K562 (cell line): ENCODE results near the gene GABRD. TPM values are rescaled to one million over a fixed set of nuclear protein-coding genes. Genes with fewer than 3 reads are reported as not detected.

ENCODE experiments used
- CHD1 ChIP-seq: fragments of 200-600 bp; sonication (generic); IDR thresholded peaks from one replicate; pipeline ENCODE4 v1.6.1; 2012; ENCODE audit warnings: mild to moderate bottlenecking, moderate library complexity, low read length, inconsistent platforms
- POLR2AphosphoS5 ChIP-seq: IDR thresholded peaks from 2 replicates; pipeline ENCODE4 v1.6.1; 2011; ENCODE audit warnings: mild to moderate bottlenecking, low read depth, low read length, moderate library complexity; ENCODE audit not compliant: control insufficient read depth, insufficient read depth
- SMC3 ChIP-seq: conservative IDR thresholded peaks from 2 replicates; pipeline ENCODE4 v1.6.1; 2011; ENCODE audit warnings: low read depth, low read length, improper control_type of control experiment; ENCODE audit not compliant: insufficient read depth
- ZNF436 ChIP-seq: fragments of 250-450, 450-650 bp; sonication (Bioruptor Pico); formaldehyde crosslinking; IDR thresholded peaks from 2 replicates; pipeline ENCODE4 v1.7.0; 2020; ENCODE audit warnings: mild to moderate bottlenecking
- ZNF76 ChIP-seq: fragments of 250-450 bp; sonication (Bioruptor Pico); IDR thresholded peaks from 2 replicates; pipeline ENCODE4 v1.4.0; 2020; ENCODE audit warnings: mild to moderate bottlenecking, moderate library complexity, borderline replicate concordance
- polyA plus RNA-seq, 8 experiments: library from polyadenylated mRNA; depleted of rRNA in 4 of 8; stranded (reverse) in 5 of 8; unstranded in 3 of 8; fragments of >200 nt; fragmentation: Nextera tagmentation in 2 of 8; fragmentation: Illumina TruSeq in 1 of 8; extraction: Ambion mirVana in 2 of 8; extraction: Trizol in 1 of 8; gene quantifications; 2 replicates each; pipeline versions ENCODE4 v1.2.1 to v1.2.3, GENCODE V29; 2011 to 2014; ENCODE audit warnings: inconsistent platforms in 1 of 8, missing spikeins in 1 of 8
- total RNA-seq, 7 experiments: library from RNA; depleted of rRNA in 6 of 7; stranded (reverse); fragments of >200 nt in 6 of 7; fragmentation: Illumina TruSeq in 2 of 7; extraction: Trizol in 2 of 7; gene quantifications; 2 replicates each; pipeline versions ENCODE4 v1.2.1 to v1.2.3, GENCODE V29; 2011 to 2021; ENCODE audit warnings: low replicate concordance in 1 of 7
- TF ChIP-seq, protein P1 (sequence below), 2 experiments: fragments of 450-650 bp; formaldehyde crosslinking in 1 of 2; IDR thresholded peaks; 2 replicates each; pipeline versions ENCODE4 v1.4.0 to v1.6.1; 2014 to 2020; ENCODE audit warnings: mild to moderate bottlenecking in 2 of 2, borderline replicate concordance in 1 of 2, low read depth in 1 of 2
- TF ChIP-seq, protein P2 (sequence below): fragments of 250-450 bp; sonication (Bioruptor Pico); IDR thresholded peaks from 2 replicates; pipeline ENCODE4 v1.4.0; 2020
- TF ChIP-seq, protein P3 (sequence below): fragments of 450-650 bp; formaldehyde crosslinking; IDR thresholded peaks from 2 replicates; pipeline ENCODE4 v1.4.0; 2020; ENCODE audit warnings: mild to moderate bottlenecking, moderate library complexity
- TF ChIP-seq, protein P4 (sequence below): sonication (generic); formaldehyde crosslinking; IDR thresholded peaks from 2 replicates; pipeline ENCODE4 v1.8.1; 2023; ENCODE audit warnings: mild to moderate bottlenecking, missing genetic modification reagents
- TF ChIP-seq, protein P5 (sequence below): fragments of 200-800 bp; sonication (Bioruptor generic); IDR thresholded peaks from 2 replicates; pipeline ENCODE4 v1.6.1; 2017; ENCODE audit warnings: missing genetic modification characterization, missing compliant biosample characterization

The GABRD gene
- total and polyA plus RNA-seq, 9 of the 15 experiments (the other 6 are each of a cell fraction or from before 2014, with no cell fraction given), result 0.07 TPM; not detected in 8

DNA sequence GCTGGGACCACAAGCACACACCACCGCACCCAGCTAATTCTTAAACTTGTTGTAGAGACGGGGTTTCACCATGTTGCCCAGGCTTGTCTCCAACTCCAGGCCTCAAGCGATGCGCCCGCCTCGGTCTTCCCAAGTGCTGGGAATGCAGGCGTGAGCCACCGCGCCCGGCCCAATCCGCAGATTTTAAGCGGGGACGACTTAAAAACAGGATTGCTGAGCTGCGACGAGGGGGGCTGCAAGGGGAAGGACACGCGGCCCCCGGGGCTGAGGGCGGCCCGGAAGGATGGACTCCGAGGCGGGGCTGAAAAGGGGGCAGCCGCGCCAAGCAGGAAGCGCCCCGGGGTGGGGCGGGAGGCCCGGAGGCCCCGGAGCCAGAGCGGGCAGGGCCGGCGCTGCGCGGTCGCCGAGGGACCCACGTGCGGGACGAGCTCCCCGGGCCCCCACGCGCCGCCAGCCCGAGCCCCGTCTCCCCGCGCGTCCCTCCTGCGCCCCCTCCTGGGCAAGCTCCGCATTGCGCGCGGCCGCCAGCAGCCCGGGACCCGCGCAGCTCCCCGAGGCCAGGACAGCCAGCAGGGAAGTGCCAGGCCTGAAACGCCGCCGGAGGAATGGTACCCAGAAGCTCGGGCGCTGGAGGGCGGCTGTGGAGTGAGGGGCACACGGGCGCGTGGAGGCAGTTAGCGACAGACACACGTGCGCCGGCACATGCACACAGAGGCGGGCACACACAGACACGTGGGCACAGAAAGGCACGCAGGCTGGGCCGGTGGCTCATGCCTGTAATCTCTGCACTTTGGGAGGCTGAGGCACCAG lies 25.6 kb downstream of the GABRD start (continued):
- TF ChIP-seq, protein P1, sequence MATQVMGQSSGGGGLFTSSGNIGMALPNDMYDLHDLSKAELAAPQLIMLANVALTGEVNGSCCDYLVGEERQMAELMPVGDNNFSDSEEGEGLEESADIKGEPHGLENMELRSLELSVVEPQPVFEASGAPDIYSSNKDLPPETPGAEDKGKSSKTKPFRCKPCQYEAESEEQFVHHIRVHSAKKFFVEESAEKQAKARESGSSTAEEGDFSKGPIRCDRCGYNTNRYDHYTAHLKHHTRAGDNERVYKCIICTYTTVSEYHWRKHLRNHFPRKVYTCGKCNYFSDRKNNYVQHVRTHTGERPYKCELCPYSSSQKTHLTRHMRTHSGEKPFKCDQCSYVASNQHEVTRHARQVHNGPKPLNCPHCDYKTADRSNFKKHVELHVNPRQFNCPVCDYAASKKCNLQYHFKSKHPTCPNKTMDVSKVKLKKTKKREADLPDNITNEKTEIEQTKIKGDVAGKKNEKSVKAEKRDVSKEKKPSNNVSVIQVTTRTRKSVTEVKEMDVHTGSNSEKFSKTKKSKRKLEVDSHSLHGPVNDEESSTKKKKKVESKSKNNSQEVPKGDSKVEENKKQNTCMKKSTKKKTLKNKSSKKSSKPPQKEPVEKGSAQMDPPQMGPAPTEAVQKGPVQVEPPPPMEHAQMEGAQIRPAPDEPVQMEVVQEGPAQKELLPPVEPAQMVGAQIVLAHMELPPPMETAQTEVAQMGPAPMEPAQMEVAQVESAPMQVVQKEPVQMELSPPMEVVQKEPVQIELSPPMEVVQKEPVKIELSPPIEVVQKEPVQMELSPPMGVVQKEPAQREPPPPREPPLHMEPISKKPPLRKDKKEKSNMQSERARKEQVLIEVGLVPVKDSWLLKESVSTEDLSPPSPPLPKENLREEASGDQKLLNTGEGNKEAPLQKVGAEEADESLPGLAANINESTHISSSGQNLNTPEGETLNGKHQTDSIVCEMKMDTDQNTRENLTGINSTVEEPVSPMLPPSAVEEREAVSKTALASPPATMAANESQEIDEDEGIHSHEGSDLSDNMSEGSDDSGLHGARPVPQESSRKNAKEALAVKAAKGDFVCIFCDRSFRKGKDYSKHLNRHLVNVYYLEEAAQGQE (IDR thresholded peaks at IDR 0.05; ENCODE audit: borderline replicate concordance), result peak; percentile 77
- TF ChIP-seq, protein P1 (CRISPR knock-in tag; IDR thresholded peaks at IDR 0.05; ENCODE audit: low read depth), result no peak
- no peak for TF ChIP-seq ZNF76 (CRISPR knock-in tag)
- TF ChIP-seq, protein P2, sequence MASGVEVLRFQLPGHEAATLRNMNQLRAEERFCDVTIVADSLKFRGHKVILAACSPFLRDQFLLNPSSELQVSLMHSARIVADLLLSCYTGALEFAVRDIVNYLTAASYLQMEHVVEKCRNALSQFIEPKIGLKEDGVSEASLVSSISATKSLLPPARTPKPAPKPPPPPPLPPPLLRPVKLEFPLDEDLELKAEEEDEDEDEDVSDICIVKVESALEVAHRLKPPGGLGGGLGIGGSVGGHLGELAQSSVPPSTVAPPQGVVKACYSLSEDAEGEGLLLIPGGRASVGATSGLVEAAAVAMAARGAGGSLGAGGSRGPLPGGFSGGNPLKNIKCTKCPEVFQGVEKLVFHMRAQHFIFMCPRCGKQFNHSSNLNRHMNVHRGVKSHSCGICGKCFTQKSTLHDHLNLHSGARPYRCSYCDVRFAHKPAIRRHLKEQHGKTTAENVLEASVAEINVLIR, result no peak
- TF ChIP-seq CHD1, result no peak
- peak; percentile 82 for TF ChIP-seq SMC3
- no peak for TF ChIP-seq POLR2AphosphoS5
- TF ChIP-seq, protein P3, sequence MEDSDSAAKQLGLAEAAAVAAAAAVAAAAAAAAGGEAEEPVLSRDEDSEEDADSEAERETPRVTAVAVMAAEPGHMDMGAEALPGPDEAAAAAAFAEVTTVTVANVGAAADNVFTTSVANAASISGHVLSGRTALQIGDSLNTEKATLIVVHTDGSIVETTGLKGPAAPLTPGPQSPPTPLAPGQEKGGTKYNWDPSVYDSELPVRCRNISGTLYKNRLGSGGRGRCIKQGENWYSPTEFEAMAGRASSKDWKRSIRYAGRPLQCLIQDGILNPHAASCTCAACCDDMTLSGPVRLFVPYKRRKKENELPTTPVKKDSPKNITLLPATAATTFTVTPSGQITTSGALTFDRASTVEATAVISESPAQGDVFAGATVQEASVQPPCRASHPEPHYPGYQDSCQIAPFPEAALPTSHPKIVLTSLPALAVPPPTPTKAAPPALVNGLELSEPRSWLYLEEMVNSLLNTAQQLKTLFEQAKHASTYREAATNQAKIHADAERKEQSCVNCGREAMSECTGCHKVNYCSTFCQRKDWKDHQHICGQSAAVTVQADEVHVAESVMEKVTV (CRISPR knock-in tag), result no peak; the same call in 1 of the 2 replicates
- TF ChIP-seq, protein P4, sequence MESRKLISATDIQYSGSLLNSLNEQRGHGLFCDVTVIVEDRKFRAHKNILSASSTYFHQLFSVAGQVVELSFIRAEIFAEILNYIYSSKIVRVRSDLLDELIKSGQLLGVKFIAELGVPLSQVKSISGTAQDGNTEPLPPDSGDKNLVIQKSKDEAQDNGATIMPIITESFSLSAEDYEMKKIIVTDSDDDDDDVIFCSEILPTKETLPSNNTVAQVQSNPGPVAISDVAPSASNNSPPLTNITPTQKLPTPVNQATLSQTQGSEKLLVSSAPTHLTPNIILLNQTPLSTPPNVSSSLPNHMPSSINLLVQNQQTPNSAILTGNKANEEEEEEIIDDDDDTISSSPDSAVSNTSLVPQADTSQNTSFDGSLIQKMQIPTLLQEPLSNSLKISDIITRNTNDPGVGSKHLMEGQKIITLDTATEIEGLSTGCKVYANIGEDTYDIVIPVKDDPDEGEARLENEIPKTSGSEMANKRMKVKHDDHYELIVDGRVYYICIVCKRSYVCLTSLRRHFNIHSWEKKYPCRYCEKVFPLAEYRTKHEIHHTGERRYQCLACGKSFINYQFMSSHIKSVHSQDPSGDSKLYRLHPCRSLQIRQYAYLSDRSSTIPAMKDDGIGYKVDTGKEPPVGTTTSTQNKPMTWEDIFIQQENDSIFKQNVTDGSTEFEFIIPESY (CRISPR knock-in tag), result no peak; the same call in 1 of the 2 replicates
- TF ChIP-seq, protein P5, sequence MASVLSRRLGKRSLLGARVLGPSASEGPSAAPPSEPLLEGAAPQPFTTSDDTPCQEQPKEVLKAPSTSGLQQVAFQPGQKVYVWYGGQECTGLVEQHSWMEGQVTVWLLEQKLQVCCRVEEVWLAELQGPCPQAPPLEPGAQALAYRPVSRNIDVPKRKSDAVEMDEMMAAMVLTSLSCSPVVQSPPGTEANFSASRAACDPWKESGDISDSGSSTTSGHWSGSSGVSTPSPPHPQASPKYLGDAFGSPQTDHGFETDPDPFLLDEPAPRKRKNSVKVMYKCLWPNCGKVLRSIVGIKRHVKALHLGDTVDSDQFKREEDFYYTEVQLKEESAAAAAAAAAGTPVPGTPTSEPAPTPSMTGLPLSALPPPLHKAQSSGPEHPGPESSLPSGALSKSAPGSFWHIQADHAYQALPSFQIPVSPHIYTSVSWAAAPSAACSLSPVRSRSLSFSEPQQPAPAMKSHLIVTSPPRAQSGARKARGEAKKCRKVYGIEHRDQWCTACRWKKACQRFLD (CRISPR knock-in tag), result no peak
- no peak for TF ChIP-seq ZNF436
